Measurements from ENCODE around the gene ADAMTS2. TPM values are rescaled to one million over a fixed set of nuclear protein-coding genes. Genes with fewer than 3 reads are reported as not detected.

ADAMTS2 gene
- total RNA-seq, 1 donor from 2014 or later, result not detected

DNA sequence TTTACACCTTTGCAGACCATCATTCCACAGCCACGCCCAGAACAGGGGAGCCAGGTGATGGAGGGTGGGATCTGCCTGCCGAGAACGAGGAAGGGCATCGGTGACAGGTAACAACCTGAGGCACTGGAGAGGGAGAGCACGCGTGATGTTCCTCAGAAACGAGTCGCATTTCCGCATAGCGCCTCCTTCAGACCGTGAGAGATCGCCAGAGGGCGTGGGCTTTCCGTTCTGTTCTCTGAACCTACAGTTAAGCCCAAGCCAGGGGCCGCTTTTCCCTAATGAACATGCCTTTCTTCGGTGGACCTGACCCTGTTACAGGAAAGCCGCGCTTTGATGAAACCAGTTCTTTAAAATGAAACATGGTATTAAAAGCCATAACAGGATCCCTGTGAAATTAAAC lies 17.1 kb upstream of the ADAMTS2 start:
- Mint-ChIP-seq H3K27ac (no peak overlapping the region), H3K27me3 (peaks cover 6% of the 10 kb centered on the region), H3K4me1 (no peaks in the 10 kb centered on the region), H3K4me3 (no peak overlapping the region), H3K36me3 (ENCODE audit: low read depth) (no peaks in the 10 kb centered on the region), H3K9me3 (peaks cover 8% of the 10 kb centered on the region)
- TF ChIP-seq, protein P1, sequence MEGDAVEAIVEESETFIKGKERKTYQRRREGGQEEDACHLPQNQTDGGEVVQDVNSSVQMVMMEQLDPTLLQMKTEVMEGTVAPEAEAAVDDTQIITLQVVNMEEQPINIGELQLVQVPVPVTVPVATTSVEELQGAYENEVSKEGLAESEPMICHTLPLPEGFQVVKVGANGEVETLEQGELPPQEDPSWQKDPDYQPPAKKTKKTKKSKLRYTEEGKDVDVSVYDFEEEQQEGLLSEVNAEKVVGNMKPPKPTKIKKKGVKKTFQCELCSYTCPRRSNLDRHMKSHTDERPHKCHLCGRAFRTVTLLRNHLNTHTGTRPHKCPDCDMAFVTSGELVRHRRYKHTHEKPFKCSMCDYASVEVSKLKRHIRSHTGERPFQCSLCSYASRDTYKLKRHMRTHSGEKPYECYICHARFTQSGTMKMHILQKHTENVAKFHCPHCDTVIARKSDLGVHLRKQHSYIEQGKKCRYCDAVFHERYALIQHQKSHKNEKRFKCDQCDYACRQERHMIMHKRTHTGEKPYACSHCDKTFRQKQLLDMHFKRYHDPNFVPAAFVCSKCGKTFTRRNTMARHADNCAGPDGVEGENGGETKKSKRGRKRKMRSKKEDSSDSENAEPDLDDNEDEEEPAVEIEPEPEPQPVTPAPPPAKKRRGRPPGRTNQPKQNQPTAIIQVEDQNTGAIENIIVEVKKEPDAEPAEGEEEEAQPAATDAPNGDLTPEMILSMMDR (IDR thresholded peaks at IDR 0.05), result no peak
- intact Hi-C loops (cut with micrococcal nuclease), result no loop called here
- DNase-seq (no peak), ATAC-seq (ENCODE audit: low read depth) (no peak)
- ChIA-PET POLR2A (no interaction called here), CTCF (no interaction called here)

GRCh38 chr5:179361037-179361603 lies 15.9 kb upstream of the ADAMTS2 start:
- ChIA-PET CTCF (no interaction called here), POLR2A (no interaction called here)
- no peak for ATAC-seq (ENCODE audit: low read depth)
- Mint-ChIP-seq H3K36me3 (ENCODE audit: low read depth) (no peaks in the 10 kb centered on the region), H3K27me3 (peaks cover 4% of the 10 kb centered on the region), H3K9me3 (peaks cover 8% of the 10 kb centered on the region), H3K4me3 (no peak overlapping the region), H3K4me1 (no peaks in the 10 kb centered on the region), H3K27ac (no peak overlapping the region)
- TF ChIP-seq, protein P1 (IDR thresholded peaks at IDR 0.05), result no peak
- DNase-seq, result no peak
- intact Hi-C loops (cut with micrococcal nuclease), result no loop called here

DNA sequence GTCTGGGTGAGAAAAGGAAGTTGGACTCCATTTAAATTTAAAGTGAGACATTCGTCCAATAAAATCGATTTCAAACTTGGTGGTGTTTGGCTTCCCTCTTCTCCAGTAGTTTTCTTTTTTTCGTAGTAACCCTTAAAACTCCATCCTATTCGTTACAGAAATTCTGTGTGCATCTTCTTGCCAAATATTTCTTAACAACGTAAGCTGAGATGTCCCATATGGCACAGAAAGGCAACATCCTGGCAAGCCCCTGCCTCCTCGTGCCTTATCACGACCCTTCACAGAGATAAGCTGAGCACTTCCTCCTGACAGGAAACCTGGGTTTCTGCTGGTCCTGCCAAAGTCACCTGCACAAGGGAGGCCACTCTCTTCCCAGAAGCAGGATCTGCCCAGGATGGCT lies 11.8 kb upstream of the ADAMTS2 start:
- ChIA-PET POLR2A (no interaction called here), CTCF (no interaction called here)
- DNase-seq, result no peak
- peaks cover 4% of the 10 kb centered on the region for H3K9me3 Mint-ChIP-seq
- no peak overlapping the region for H3K27ac Mint-ChIP-seq
- H3K4me1 Mint-ChIP-seq, result no peaks in the 10 kb centered on the region
- intact Hi-C loops (cut with micrococcal nuclease), result no loop called here
- TF ChIP-seq, protein P1 (IDR thresholded peaks at IDR 0.05), result no peak
- no peaks in the 10 kb centered on the region for H3K36me3 Mint-ChIP-seq (ENCODE audit: low read depth)
- peaks cover 4% of the 10 kb centered on the region for H3K27me3 Mint-ChIP-seq
- ATAC-seq (ENCODE audit: low read depth), result no peak
- no peak overlapping the region for H3K4me3 Mint-ChIP-seq

- Mint-ChIP-seq H3K27ac (no peak overlapping the region), H3K27me3 (peaks cover 4% of the 10 kb centered on the region), H3K4me3 (no peak overlapping the region), H3K9me3 (peaks cover 4% of the 10 kb centered on the region), H3K36me3 (ENCODE audit: low read depth) (no peaks in the 10 kb centered on the region), H3K4me1 (no peaks in the 10 kb centered on the region)
- ATAC-seq (ENCODE audit: low read depth) (no peak), DNase-seq (no peak)
- ChIA-PET POLR2A (no interaction called here), CTCF (no interaction called here)
- TF ChIP-seq, protein P1 (IDR thresholded peaks at IDR 0.05), result no peak
- intact Hi-C loops (cut with micrococcal nuclease), result no loop called here
Observed at GRCh38 chr5:179355976-179356974, 11.0 kb upstream of the ADAMTS2 start.

GRCh38 chr5:179354305-179354882 lies 9.1 kb upstream of the ADAMTS2 start:
- POLR2A ChIA-PET, result no interaction called here
- DNase-seq (no peak), ATAC-seq (ENCODE audit: low read depth) (no peak)
- peaks cover 4% of the 10 kb centered on the region for H3K9me3 Mint-ChIP-seq
- H3K36me3 Mint-ChIP-seq (ENCODE audit: low read depth), result no peaks in the 10 kb centered on the region
- intact Hi-C loops (cut with micrococcal nuclease), result no loop called here
- no peak overlapping the region for H3K27ac Mint-ChIP-seq
- no peaks in the 10 kb centered on the region for H3K4me1 Mint-ChIP-seq
- no peak overlapping the region for H3K4me3 Mint-ChIP-seq
- TF ChIP-seq, protein P1 (IDR thresholded peaks at IDR 0.05), result no peak
- peaks cover 4% of the 10 kb centered on the region for H3K27me3 Mint-ChIP-seq
- CTCF ChIA-PET, result no interaction called here

Data from activated B cell treated with CpG ODN at 0.5 μM for 24 hours (primary cell).